ENCODE results near the gene DUSP15. TPM values are rescaled to one million over a fixed set of nuclear protein-coding genes. Genes with fewer than 3 reads are reported as not detected.

The DUSP15 gene
- total and polyA plus RNA-seq, 2 of the 4 experiments (the other 2 are of a cell fraction) = not detected

DNA sequence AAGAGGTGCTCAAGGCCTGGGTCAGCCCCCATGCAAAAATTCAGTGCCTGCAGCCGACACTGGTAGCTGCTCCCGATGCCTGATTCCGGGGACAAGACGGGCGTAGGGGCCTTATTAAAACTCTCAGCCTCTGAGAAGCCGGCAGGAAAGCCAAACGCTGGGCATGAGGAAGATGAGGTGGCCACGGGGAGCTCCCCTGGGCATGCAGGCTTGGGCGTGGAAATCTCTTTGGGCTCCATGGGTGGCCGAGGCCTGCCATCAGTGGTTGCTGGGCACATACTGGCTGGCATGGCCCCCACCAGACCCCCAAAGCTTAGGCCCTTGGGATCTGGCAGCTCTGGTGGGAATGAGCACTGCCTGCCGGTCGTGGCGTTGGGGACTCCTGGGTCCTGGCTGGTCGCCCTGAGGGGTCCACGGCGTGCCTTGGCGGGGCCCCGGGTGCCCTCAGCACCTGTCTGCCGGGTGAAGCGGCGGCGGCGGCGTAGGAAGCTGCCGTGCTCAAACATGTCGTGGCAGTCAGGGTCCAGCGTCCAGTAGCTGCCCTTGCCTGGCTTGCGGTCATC, 25.5 kb downstream of the DUSP15 start:
- Histone ChIP-seq H3K79me1 (ENCODE audit: low read depth in 1 of 2, low read length in 2 of 2) (no peaks in the 10 kb centered on the region), H3K14ac (replicated peaks; ENCODE audit: low read depth, low read length) (no peak overlapping the region), H2AFZ (replicated peaks; ENCODE audit: low read length, poor library complexity) (no peak overlapping the region), H3K18ac (ENCODE audit: low read depth, low read length) (no peak overlapping the region), H2BK15ac (ENCODE audit: low read depth, low read length) (no peak overlapping the region), H3K23ac (ENCODE audit: low read depth, low read length) (no peak overlapping the region), H2AK9ac (replicated peaks; ENCODE audit: low read depth, low read length, poor library complexity) (no peak overlapping the region), H2AK5ac (ENCODE audit: low read depth, low read length) (no peak overlapping the region), H3K4me2 (ENCODE audit: low read depth, low read length) (no peak overlapping the region), H4K8ac (ENCODE audit: low read depth in 2 of 2, low read length in 2 of 2) (no peak overlapping the region), H3K36me3 (ENCODE audit: control insufficient read depth, insufficient read depth, low read length) (no peaks in the 10 kb centered on the region), H3K56ac (ENCODE audit: extremely low read depth, insufficient read depth, low read length) (no peak overlapping the region), H3K4me1 (ENCODE audit: control insufficient read depth, insufficient read depth, low read length) (peaks cover 15% of the 10 kb centered on the region), H4K91ac (ENCODE audit: insufficient read depth, low read depth, low read length) (no peak overlapping the region), H3K9me3 (ENCODE audit: control insufficient read depth, insufficient read depth, low read length) (no peaks in the 10 kb centered on the region), H4K5ac (ENCODE audit: low read depth, low read length) (no peak overlapping the region), H3K27ac (ENCODE audit: insufficient read depth, low read length) (no peak overlapping the region), H4K20me1 (ENCODE audit: insufficient read depth, low read length) (peaks cover 13% of the 10 kb centered on the region), H3K9ac (ENCODE audit: low read depth, low read length) (no peak overlapping the region), H2BK120ac (ENCODE audit: low read depth, low read length) (no peak overlapping the region), H3K4me3 (ENCODE audit: insufficient read depth, low read depth, low read length) (no peak overlapping the region), H3K9me1 (ENCODE audit: insufficient read depth, low read length) (peaks cover 8% of the 10 kb centered on the region; the same call in 1 of the 2 replicates), H2BK5ac (ENCODE audit: low read depth, low read length, poor library complexity, severe bottlenecking) (no peak overlapping the region), H3K4ac (ENCODE audit: low read depth, low read length) (no peak overlapping the region), H2BK20ac (ENCODE audit: low read depth, low read length) (no peak overlapping the region), H3K27me3 (ENCODE audit: control insufficient read depth, insufficient read depth, low read length) (peaks cover 27% of the 10 kb centered on the region)
- ChIA-PET CTCF (interaction anchor here (1.0 kb wide), 1 partner anchor 10 kb away, joined by 3 read pairs; no protein-coding TSS in a partner anchor), POLR2A (ENCODE audit: unreplicated experiment) (no interaction called here)
- ATAC-seq (ENCODE audit: low read depth) = no peak
- in situ Hi-C loops (cut with MboI; ENCODE audit: low sequenced_read_pairs) = loop anchor here (25.0 kb wide), 2 partner anchors 642 to 817 kb away; partner anchors contain the start of gene C20orf203
- 92% methylated on average over 24 of the region's 28 CpGs; no CpG with 5 or more reads in 1 of the 2 experiments for WGBS, 2 experiments (ENCODE audit: extremely low coverage in 2 of 2, insufficient read length in 1 of 2)
- intact Hi-C loops (cut with micrococcal nuclease) = no loop called here
- dilution Hi-C loops (cut with HindIII; ENCODE audit: low sequenced_read_pairs, unreplicated experiment) = no loop called here
- no peak for DNase-seq
- no peak for TF ChIP-seq POLR2A (IDR thresholded peaks at IDR 0.05; ENCODE audit: low read depth, low read length)
- no peak for TF ChIP-seq CHD1 (IDR thresholded peaks at IDR 0.05; ENCODE audit: low read depth, low read length)
- TF ChIP-seq, protein P1, sequence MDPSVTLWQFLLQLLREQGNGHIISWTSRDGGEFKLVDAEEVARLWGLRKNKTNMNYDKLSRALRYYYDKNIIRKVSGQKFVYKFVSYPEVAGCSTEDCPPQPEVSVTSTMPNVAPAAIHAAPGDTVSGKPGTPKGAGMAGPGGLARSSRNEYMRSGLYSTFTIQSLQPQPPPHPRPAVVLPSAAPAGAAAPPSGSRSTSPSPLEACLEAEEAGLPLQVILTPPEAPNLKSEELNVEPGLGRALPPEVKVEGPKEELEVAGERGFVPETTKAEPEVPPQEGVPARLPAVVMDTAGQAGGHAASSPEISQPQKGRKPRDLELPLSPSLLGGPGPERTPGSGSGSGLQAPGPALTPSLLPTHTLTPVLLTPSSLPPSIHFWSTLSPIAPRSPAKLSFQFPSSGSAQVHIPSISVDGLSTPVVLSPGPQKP (IDR thresholded peaks at IDR 0.05; ENCODE audit: borderline replicate concordance, low read depth, low read length) = no peak
- TF ChIP-seq, protein P2, sequence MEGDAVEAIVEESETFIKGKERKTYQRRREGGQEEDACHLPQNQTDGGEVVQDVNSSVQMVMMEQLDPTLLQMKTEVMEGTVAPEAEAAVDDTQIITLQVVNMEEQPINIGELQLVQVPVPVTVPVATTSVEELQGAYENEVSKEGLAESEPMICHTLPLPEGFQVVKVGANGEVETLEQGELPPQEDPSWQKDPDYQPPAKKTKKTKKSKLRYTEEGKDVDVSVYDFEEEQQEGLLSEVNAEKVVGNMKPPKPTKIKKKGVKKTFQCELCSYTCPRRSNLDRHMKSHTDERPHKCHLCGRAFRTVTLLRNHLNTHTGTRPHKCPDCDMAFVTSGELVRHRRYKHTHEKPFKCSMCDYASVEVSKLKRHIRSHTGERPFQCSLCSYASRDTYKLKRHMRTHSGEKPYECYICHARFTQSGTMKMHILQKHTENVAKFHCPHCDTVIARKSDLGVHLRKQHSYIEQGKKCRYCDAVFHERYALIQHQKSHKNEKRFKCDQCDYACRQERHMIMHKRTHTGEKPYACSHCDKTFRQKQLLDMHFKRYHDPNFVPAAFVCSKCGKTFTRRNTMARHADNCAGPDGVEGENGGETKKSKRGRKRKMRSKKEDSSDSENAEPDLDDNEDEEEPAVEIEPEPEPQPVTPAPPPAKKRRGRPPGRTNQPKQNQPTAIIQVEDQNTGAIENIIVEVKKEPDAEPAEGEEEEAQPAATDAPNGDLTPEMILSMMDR (conservative IDR thresholded peaks at IDR 0.05; ENCODE audit: low read depth, low read length) = no peak
- TF ChIP-seq MAZ (IDR thresholded peaks at IDR 0.05; ENCODE audit: borderline replicate concordance, low read depth, low read length) = no peak
- no peak for TF ChIP-seq RCOR1 (IDR thresholded peaks at IDR 0.05; ENCODE audit: insufficient replicate concordance, low read length)
- no peak for TF ChIP-seq RAD21 (IDR thresholded peaks at IDR 0.05; ENCODE audit: low read length)
- TF ChIP-seq RFX5 (IDR thresholded peaks at IDR 0.05; ENCODE audit: low read depth, low read length) = no peak
- TF ChIP-seq, protein P3, sequence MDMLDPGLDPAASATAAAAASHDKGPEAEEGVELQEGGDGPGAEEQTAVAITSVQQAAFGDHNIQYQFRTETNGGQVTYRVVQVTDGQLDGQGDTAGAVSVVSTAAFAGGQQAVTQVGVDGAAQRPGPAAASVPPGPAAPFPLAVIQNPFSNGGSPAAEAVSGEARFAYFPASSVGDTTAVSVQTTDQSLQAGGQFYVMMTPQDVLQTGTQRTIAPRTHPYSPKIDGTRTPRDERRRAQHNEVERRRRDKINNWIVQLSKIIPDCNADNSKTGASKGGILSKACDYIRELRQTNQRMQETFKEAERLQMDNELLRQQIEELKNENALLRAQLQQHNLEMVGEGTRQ (IDR thresholded peaks at IDR 0.05; ENCODE audit: low read depth, low read length) = no peak
- TF ChIP-seq FOS (IDR thresholded peaks at IDR 0.05; ENCODE audit: low read depth, low read length) = no peak
- TF ChIP-seq BHLHE40 (IDR thresholded peaks at IDR 0.05; ENCODE audit: low read depth, low read length) = no peak
- TF ChIP-seq NFE2L2 (IDR thresholded peaks at IDR 0.05; ENCODE audit: low read depth, low read length) = no peak
- no peak for TF ChIP-seq MAFK (IDR thresholded peaks at IDR 0.05; ENCODE audit: low read depth, low read length)
- BruUV-seq (replicated peaks) = no TSS peak
